GM12892 (cell line): Measurements from ENCODE around the gene ELP4.

Experiments
- POLR2A ChIP-seq: IDR thresholded peaks from 2 replicates; pipeline ENCODE4 v1.6.1; 2011; ENCODE audit warnings: low read depth, low read length, control low read depth
- POLR2AphosphoS5 ChIP-seq: IDR thresholded peaks from 2 replicates; pipeline ENCODE4 v1.6.1; 2011; ENCODE audit warnings: low read depth, low read length, control low read depth
- TAF1 ChIP-seq: IDR thresholded peaks from 2 replicates; pipeline ENCODE4 v1.6.1; 2011; ENCODE audit warnings: low read depth, mild to moderate bottlenecking, control low read depth, low read length, borderline replicate concordance

GRCh38 chr11:31499576-31500178 is 9.9 kb upstream of the ELP4 start:
- TF ChIP-seq POLR2AphosphoS5, result no peak
- no peak for TF ChIP-seq TAF1
- TF ChIP-seq POLR2A, result no peak
